ENCODE data around the gene AUTS2. TPM values are rescaled to one million over a fixed set of nuclear protein-coding genes. Genes with fewer than 3 reads are reported as not detected.
A peak's percentile ranks its signal among the peaks of the same experiment; 100 is the strongest.

Gene AUTS2
- total and polyA plus RNA-seq, 2 donors (not counting 1 experiment from before 2014, with no cell fraction given), result 0.60 to 9.1 TPM

DNA sequence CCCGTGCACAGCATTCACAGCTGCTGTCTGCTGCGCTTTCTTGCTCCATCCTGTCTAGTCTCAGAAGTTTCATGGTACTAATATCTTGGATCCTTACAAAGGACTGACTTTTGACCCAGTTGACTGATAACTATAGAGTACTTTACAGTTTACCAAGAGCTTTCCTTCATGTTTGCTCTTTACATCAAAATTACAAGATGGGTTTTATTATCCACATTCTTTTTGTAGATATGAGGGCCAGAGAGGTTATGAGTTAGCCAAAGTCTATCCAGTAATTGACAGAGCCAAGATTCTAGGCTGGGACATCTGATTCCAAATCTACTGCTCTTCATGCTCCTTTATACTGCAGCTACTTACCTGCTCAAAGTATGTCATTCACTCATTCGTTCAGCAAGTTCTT lies 218.2 kb downstream of the AUTS2 start:
- Histone ChIP-seq H3K27me3 (ENCODE audit: control insufficient read depth, insufficient read depth, low read length) (no peaks in the 10 kb centered on the region), H3K4me1 (ENCODE audit: control insufficient read depth, extremely low read depth, insufficient read depth, low read length) (peaks cover 3% of the 10 kb centered on the region), H3K4me2 (ENCODE audit: extremely low read depth, insufficient read depth, low read length) (no peak overlapping the region), H3K9ac (ENCODE audit: insufficient read depth, low read length) (no peak overlapping the region), H2AFZ (ENCODE audit: low read length) (no peak overlapping the region), H3K36me3 (ENCODE audit: control insufficient read depth, insufficient read depth, low read length) (no peaks in the 10 kb centered on the region), H3K9me3 (ENCODE audit: control insufficient read depth, insufficient read depth, low read depth, low read length) (no peaks in the 10 kb centered on the region), H3K79me2 (ENCODE audit: control insufficient read depth, insufficient read depth, low read length) (no peaks in the 10 kb centered on the region), H3K27ac (ENCODE audit: insufficient read depth, low read length) (no peak overlapping the region), H3K4me3 (replicated peaks in 1 of 4; ENCODE audit: control extremely low read depth in 1 of 4, insufficient read depth in 1 of 4, low read depth in 3 of 4, low read length in 4 of 4) (no peak overlapping the region), H4K20me1 (ENCODE audit: control insufficient read depth, extremely low read depth, insufficient read depth, low read length) (no peaks in the 10 kb centered on the region)
- no peak for DNase-seq (ENCODE audit: low read depth in 2 of 2)
- TF ChIP-seq, protein P1, sequence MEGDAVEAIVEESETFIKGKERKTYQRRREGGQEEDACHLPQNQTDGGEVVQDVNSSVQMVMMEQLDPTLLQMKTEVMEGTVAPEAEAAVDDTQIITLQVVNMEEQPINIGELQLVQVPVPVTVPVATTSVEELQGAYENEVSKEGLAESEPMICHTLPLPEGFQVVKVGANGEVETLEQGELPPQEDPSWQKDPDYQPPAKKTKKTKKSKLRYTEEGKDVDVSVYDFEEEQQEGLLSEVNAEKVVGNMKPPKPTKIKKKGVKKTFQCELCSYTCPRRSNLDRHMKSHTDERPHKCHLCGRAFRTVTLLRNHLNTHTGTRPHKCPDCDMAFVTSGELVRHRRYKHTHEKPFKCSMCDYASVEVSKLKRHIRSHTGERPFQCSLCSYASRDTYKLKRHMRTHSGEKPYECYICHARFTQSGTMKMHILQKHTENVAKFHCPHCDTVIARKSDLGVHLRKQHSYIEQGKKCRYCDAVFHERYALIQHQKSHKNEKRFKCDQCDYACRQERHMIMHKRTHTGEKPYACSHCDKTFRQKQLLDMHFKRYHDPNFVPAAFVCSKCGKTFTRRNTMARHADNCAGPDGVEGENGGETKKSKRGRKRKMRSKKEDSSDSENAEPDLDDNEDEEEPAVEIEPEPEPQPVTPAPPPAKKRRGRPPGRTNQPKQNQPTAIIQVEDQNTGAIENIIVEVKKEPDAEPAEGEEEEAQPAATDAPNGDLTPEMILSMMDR (conservative IDR thresholded peaks at IDR 0.05 in 1 of 2, IDR thresholded peaks at IDR 0.05 in 1 of 2; ENCODE audit: low read depth in 1 of 2, low read length in 2 of 2), result no peak
- TF ChIP-seq EZH2 (IDR thresholded peaks at IDR 0.05; ENCODE audit: low read length, missing control alignments), result no peak

- H3K36me3 ChIP-seq (ENCODE audit: control insufficient read depth, insufficient read depth, low read length), result no peaks in the 10 kb centered on the region
- no peak overlapping the region for H3K27ac ChIP-seq (ENCODE audit: insufficient read depth, low read length)
- no peak overlapping the region for H2AFZ ChIP-seq (ENCODE audit: low read length)
- TF ChIP-seq EZH2 (IDR thresholded peaks at IDR 0.05; ENCODE audit: low read length, missing control alignments), result no peak
- TF ChIP-seq, protein P1 (conservative IDR thresholded peaks at IDR 0.05 in 1 of 2, IDR thresholded peaks at IDR 0.05 in 1 of 2; ENCODE audit: low read depth in 1 of 2, low read length in 2 of 2), result no peak
- H3K9ac ChIP-seq (ENCODE audit: insufficient read depth, low read length), result no peak overlapping the region
- peak; percentile 63 to 90 for DNase-seq (ENCODE audit: low read depth in 2 of 2)
- H3K9me3 ChIP-seq (ENCODE audit: control insufficient read depth, insufficient read depth, low read depth, low read length), result no peaks in the 10 kb centered on the region
- H3K79me2 ChIP-seq (ENCODE audit: control insufficient read depth, insufficient read depth, low read length), result no peaks in the 10 kb centered on the region
- no peaks in the 10 kb centered on the region for H4K20me1 ChIP-seq (ENCODE audit: control insufficient read depth, extremely low read depth, insufficient read depth, low read length)
- H3K4me2 ChIP-seq (ENCODE audit: extremely low read depth, insufficient read depth, low read length), result no peak overlapping the region
- H3K4me1 ChIP-seq (ENCODE audit: control insufficient read depth, extremely low read depth, insufficient read depth, low read length), result peaks cover 3% of the 10 kb centered on the region
- no peak overlapping the region for H3K4me3 ChIP-seq (replicated peaks in 1 of 4; ENCODE audit: control extremely low read depth in 1 of 4, insufficient read depth in 1 of 4, low read depth in 3 of 4, low read length in 4 of 4)
- no peaks in the 10 kb centered on the region for H3K27me3 ChIP-seq (ENCODE audit: control insufficient read depth, insufficient read depth, low read length)
Observed at GRCh38 chr7:69817121-69817520, 218.8 kb downstream of the AUTS2 start.

DNA sequence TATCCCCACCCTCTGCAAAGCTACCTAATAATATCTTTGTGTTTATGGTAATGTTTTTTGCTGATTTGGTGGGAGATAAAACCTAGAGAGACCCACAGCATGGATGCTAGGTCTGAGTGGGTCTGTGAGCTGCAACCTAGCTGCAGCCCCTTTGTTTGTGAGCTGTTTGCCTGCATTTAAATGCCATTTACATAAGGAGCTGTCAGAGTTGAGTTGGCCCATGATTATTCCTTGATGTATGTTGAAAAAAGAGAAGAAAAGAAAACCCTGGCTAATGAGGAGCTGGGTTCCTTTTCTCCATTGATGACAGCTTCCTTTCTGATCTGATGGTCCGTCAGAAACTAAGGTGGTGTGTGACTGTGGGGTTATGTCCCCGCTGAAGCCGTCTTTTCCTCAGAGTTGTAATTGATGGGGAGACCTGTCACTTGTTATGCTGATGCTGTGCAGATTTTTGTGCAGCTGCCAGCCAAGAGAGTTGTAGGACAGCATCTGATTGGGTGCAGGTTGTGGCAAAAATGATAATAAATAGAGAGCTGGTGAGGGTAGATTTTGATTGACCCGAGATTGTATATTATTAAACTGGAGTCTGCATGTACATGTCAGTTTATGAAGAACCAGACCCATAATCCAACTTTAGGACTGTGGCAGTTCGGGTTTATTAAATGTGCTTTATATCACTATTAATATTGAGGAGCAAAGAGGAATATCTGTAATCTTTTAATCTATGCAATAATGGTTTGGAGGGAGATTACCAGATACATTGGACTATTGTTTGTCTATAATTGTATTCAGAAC lies 219.8 kb downstream of the AUTS2 start:
- H3K9ac ChIP-seq (ENCODE audit: insufficient read depth, low read length), result no peak overlapping the region
- no peaks in the 10 kb centered on the region for H3K9me3 ChIP-seq (ENCODE audit: control insufficient read depth, insufficient read depth, low read depth, low read length)
- no peak for DNase-seq (ENCODE audit: low read depth in 2 of 2)
- TF ChIP-seq EZH2 (IDR thresholded peaks at IDR 0.05; ENCODE audit: low read length, missing control alignments), result no peak
- TF ChIP-seq, protein P1 (conservative IDR thresholded peaks at IDR 0.05 in 1 of 2, IDR thresholded peaks at IDR 0.05 in 1 of 2; ENCODE audit: low read depth in 1 of 2, low read length in 2 of 2), result no peak
- no peaks in the 10 kb centered on the region for H4K20me1 ChIP-seq (ENCODE audit: control insufficient read depth, extremely low read depth, insufficient read depth, low read length)
- no peaks in the 10 kb centered on the region for H3K27me3 ChIP-seq (ENCODE audit: control insufficient read depth, insufficient read depth, low read length)
- H3K4me1 ChIP-seq (ENCODE audit: control insufficient read depth, extremely low read depth, insufficient read depth, low read length), result peaks cover 3% of the 10 kb centered on the region
- H3K27ac ChIP-seq (ENCODE audit: insufficient read depth, low read length), result no peak overlapping the region
- H3K36me3 ChIP-seq (ENCODE audit: control insufficient read depth, insufficient read depth, low read length), result no peaks in the 10 kb centered on the region
- H3K4me2 ChIP-seq (ENCODE audit: extremely low read depth, insufficient read depth, low read length), result no peak overlapping the region
- H3K4me3 ChIP-seq (replicated peaks in 1 of 4; ENCODE audit: control extremely low read depth in 1 of 4, insufficient read depth in 1 of 4, low read depth in 3 of 4, low read length in 4 of 4), result no peak overlapping the region
- no peak overlapping the region for H2AFZ ChIP-seq (ENCODE audit: low read length)
- no peaks in the 10 kb centered on the region for H3K79me2 ChIP-seq (ENCODE audit: control insufficient read depth, insufficient read depth, low read length)
